Measurements from ENCODE around the gene TMEM270.
"Not testable (repeated sequence)": the region's sequence is repeated elsewhere in the genome, so short reads cannot be mapped to it uniquely, and the experiment has no call there.

The TMEM270 gene, protein sequence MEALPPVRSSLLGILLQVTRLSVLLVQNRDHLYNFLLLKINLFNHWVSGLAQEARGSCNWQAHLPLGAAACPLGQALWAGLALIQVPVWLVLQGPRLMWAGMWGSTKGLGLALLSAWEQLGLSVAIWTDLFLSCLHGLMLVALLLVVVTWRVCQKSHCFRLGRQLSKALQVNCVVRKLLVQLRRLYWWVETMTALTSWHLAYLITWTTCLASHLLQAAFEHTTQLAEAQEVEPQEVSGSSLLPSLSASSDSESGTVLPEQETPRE

DNA sequence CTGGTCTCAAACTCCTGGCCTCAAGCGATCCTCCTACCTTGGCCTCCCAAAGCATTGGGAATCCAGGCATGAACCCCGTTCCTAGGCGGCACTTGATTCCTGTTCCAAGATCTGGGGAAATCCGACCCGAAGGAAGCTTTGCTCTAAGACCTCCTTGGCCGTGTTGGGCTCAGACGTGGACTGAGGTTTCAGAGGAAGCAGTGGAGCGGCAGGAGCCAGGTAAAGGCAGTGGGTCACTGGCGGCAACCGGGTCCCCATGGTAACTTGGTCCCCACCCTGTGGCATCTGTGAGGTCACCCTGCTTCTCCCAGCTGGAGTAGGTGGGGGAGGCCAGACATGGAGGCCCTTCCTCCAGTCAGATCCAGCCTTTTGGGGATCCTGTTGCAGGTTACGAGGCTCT, at the start of gene TMEM270:
Gene TMEM270, plus strand, starts transcription at position 301 of the 400 bp plus-strand sequence. Its CDS starts 36 bp downstream, at position 337.
- TF ChIP-seq, protein P1, sequence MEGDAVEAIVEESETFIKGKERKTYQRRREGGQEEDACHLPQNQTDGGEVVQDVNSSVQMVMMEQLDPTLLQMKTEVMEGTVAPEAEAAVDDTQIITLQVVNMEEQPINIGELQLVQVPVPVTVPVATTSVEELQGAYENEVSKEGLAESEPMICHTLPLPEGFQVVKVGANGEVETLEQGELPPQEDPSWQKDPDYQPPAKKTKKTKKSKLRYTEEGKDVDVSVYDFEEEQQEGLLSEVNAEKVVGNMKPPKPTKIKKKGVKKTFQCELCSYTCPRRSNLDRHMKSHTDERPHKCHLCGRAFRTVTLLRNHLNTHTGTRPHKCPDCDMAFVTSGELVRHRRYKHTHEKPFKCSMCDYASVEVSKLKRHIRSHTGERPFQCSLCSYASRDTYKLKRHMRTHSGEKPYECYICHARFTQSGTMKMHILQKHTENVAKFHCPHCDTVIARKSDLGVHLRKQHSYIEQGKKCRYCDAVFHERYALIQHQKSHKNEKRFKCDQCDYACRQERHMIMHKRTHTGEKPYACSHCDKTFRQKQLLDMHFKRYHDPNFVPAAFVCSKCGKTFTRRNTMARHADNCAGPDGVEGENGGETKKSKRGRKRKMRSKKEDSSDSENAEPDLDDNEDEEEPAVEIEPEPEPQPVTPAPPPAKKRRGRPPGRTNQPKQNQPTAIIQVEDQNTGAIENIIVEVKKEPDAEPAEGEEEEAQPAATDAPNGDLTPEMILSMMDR (IDR thresholded peaks at IDR 0.05; ENCODE audit: low read depth, low read length) = no peak
- no peak within 1 kb of the TSS for H3K4me3 ChIP-seq (ENCODE audit: low read depth, low read length)

DNA sequence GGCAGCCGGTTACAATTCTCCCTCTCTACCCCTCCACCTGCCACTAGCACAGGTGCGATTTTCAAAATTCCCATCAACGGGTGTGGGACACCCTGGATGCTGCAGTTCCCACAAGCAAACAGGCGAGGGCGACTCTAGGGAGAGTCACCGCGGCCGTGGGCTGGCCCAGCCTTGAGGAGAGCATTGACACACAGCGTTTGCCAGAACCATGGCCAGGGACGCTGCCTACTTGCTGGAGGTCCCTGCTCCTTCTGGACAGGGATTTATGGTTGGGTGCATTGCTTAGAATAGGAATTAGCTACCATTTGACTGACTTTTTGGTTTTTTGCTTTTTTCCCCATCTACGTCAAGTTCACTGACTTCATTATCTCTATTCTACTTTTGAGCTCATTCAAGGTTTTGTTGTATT, 49.2 kb upstream of the TMEM270 start:
- TF ChIP-seq, protein P1 (IDR thresholded peaks at IDR 0.05; ENCODE audit: low read depth, low read length) = peak; percentile 90
- H3K4me3 ChIP-seq (ENCODE audit: low read depth, low read length) = no peak overlapping the region

DNA sequence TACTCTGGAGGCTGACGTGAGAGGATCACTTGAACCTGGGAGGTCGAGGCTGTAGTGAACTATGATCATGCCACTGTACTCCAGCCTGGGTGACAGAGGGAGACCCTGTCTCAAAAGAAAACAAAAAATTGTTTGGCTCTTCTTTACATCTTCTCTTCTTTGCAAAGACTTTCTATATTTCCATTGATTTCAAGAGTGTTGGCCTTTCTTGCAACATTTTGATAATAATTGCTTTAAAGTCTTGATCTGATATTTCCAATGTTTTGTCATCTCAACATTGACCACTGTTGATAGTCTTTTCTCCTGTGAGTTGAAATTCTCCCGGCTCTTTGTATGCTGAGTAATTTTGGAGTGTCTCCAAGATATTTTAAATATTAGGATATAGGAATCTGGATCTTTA, 48.0 kb upstream of the TMEM270 start:
- TF ChIP-seq, protein P1 (IDR thresholded peaks at IDR 0.05; ENCODE audit: low read depth, low read length) = no peak
- H3K4me3 ChIP-seq (ENCODE audit: low read depth, low read length) = no peak overlapping the region

DNA sequence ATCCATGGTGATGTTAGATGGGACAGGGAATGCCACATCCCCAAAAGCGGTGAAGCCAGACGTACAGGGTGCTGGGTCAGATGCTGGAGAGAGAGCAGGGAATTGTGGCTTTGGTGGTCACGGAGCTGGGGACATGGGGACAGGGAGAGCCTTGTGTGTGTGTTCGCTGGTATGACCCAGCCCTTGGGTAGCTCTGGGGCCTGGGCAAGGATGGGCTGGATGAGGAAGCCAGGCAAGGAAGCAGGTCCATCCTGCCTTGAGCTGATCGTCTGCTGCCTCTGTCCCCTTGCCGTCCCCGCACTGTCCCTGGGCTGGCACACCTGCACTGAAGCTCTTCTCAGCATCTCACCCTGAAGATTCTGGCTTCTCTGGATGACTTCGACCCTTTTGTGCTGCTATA, 45.5 kb upstream of the TMEM270 start:
- TF ChIP-seq, protein P1 (IDR thresholded peaks at IDR 0.05; ENCODE audit: low read depth, low read length) = no peak
- no peak overlapping the region for H3K4me3 ChIP-seq (ENCODE audit: low read depth, low read length)

DNA sequence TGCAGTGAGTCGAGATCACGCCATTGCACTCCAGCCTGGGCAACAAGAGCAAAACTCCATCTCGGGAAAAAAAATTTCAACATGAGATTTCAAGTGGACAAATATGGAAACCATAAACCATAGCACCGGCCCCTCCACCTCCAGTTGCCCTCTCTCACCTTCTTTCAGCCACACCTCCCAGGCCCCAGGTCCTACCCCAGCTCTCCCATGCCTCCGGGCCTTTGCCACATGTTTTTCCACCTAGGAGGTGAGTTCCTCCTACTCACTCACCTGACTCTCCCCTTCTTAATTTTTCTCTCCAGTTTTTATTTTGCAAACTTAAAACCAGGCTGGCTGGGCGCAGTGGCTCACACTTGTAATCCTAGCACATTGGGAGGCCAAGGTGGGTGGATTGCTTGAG, 43.8 kb upstream of the TMEM270 start:
- no peak overlapping the region for H3K4me3 ChIP-seq (ENCODE audit: low read depth, low read length)
- TF ChIP-seq, protein P1 (IDR thresholded peaks at IDR 0.05; ENCODE audit: low read depth, low read length) = no peak

DNA sequence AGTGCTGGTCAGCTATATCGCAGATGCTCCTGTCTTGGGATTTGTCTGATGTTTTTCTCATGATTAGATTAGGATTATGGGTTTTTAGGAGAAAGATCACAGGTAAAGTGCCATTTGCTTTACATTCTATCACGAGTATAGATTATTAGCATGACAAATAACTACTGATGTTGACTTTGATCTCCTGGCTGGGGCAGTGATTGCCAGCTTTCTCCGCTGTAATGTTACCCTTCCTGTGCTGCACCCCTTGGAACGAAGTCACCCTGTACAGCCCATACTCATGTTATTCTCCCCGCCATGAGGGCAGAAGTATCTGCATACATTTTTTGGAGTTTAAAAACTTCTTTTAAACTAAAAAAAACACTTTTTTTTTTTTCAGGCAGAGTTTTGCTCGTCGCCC, 40.9 kb upstream of the TMEM270 start:
- TF ChIP-seq, protein P1 (IDR thresholded peaks at IDR 0.05; ENCODE audit: low read depth, low read length) = no peak

DNA sequence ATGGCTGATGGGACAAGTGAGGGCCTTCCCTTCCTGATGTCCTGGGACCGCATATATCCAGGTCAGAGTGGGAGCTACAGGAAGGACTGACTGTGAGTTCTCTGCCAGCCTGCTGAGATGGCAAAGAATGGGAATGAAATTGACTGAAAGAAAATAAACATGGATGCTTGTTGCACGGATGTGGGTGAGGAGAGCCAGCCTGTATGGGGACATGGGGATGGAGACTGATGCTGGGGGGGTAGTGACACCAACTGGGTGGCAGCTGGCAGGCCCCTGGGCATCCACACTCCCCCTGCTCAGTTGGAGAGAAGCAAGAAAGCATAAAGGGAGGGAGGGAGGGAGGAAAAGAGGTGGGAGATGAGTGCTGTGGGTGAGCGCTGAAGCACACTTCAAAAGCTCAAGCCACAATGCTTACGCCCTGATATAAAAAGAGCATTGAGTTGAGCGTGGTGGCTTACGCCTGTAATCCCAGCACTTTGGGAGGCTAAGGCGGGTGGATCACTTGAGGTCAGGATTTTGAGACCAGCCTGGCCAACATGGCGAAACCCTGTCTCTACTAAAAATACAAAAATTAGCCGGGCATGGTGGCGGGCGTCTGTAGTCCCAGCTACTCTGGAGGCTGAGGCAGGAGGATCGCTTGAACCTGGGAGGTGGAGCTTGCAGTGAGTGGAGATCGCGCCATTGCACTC, 39.2 kb upstream of the TMEM270 start:
- H3K4me3 ChIP-seq (ENCODE audit: low read depth, low read length) = not testable (repeated sequence)

More for the DNA sequence above, 40.9 kb upstream of the TMEM270 start:
- no peak overlapping the region for H3K4me3 ChIP-seq (ENCODE audit: low read depth, low read length)

All from WI38 (cell line).